CD4-positive, alpha-beta T cell treated with Interleukin-10 for 1 hour (primary cell): ENCODE measurements around the gene COASY.

Experiments used
- DNase-seq: peaks from one replicate; pipeline ENCODE4 v3.0.0-alpha.2; 2020

COASY gene

GRCh38 chr17:42561897-42562387 is at the start of gene COASY:
Gene COASY, plus strand, starts transcription at chr17:42562148. Its CDS starts 475 bp downstream, at chr17:42562623.
- DNase-seq, result peak; percentile 95

DNA sequence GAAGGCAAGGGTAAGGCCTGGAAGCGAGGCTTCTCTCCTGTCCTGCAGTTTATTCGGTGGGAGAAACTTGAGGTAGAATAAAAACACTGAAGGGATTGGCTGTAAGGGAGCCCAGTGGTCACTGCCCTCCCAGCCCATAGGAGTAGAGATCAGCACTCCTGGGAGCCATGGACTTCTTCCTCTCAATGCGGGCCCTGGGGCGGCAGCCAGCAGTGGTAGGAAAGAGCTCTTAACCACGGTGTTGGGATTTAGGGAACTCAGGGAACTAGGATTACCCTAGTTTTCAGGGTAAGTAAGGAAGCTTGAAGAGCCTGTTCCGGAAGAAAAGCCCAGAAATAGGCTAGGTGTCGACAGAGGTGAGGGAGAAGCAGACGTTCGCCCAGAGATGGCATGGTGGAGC is 49.7 kb upstream of the COASY start:
- DNase-seq, result no peak

GRCh38 chr17:42512733-42513251 is 49.2 kb upstream of the COASY start:
- DNase-seq, result no peak

- DNase-seq, result no peak
These were observed 48.3 kb upstream of the COASY start for GRCh38 chr17:42513686-42514085.

DNA sequence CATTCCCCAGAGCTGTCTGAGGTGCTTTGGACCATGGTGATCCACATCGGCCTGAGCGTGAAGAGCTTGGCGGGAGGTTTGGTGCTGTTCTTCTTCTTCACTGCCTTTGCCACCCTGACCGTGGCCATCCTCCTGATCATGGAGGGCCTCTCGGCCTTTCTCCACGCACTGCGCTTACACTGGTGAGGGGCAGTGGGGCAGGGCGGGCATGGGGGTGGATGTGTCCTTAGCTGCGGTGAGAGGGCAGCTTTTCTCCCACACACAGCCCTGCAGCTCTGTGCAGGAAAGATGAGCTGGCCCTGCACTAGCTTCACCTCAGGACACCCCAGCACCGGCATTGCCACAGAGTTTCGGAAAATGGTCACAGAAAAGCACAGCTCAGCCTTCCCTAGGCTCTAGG is 47.7 kb upstream of the COASY start:
- DNase-seq, result no peak

- no peak for DNase-seq
These were observed 47.1 kb upstream of the COASY start for GRCh38 chr17:42514867-42515266.

DNA sequence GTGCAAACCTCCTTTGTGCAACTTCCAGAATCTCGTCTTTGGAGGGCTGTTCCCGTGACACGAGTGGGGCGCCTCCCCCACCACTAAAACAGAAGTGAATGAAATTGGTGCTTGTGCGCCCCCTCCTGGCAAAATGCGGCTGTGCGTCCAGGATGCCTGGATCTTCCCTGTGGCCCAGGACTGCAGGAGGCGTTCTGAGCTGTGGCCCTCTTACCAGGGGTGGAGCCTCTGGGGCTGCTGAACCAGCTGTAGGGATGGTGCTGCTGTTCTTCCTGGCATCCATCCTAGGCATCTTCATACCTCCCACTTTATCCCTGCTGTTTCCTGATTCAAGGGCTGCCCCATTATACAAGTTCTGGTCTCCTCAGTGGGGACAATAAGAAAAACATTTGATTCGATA is 44.4 kb upstream of the COASY start:
- peak; percentile 84 for DNase-seq

GRCh38 chr17:42518046-42518754 is 43.7 kb upstream of the COASY start:
- no peak for DNase-seq

DNA sequence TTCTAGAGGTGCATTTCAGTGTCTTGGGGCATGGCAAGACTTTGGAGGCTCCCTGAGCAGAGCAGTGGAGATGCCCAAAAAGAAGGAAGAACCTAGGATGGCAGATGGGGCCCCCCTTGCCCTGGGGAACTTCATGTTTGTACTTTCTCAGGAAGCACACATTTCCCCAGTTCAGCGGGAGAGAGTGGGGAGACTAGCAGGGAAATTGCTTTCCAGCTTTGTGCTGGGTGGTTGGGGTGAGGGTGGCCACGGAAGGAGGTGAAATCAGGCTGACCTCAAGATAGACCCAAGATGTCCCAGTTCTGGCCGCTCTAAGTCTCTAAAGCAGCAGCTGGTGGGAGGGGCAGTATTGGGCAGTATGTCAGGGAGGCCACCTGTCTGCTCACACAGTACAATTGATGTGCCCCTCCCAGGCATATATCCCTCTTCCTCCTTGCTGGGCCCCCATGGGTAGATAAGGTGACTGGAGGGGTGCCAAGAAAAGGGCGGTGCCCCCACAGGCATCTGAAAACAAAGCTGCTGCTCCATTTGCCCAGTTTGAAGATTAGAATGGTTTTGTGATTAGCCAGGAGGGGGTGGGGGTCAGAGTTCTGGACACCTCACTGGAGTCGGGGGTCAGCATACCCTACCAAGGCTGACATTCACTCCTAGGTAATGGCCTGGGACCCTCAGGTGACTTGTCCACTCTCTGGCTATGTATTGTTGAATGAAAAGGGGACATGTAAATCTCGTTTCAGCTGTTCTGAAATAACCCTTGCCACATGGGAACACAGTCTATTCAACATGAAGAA is 43.0 kb upstream of the COASY start:
- no peak for DNase-seq

- DNase-seq, result no peak
These were observed 42.1 kb upstream of the COASY start for GRCh38 chr17:42519546-42520491.

DNA sequence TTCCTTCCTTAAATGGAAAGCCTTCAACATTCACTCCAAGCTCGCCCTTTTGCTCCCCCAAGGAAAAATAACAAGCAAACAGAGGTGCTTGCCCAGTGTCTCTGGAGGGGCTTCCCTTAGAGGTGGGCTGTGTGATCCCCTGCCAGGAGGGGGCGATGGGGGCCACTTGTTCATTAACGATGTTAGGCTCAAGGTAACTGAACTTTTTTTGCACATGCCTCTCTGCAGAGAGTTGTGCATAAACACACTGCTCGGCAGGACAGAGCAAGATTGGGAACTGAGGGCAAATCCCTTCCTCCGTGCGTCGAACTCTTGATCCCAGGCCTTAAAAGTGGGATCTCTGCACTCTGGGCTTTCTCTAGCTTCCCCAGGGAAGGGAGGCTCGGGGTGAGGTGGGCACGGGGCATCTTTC is 41.4 kb upstream of the COASY start:
- DNase-seq, result peak; percentile 19

DNA sequence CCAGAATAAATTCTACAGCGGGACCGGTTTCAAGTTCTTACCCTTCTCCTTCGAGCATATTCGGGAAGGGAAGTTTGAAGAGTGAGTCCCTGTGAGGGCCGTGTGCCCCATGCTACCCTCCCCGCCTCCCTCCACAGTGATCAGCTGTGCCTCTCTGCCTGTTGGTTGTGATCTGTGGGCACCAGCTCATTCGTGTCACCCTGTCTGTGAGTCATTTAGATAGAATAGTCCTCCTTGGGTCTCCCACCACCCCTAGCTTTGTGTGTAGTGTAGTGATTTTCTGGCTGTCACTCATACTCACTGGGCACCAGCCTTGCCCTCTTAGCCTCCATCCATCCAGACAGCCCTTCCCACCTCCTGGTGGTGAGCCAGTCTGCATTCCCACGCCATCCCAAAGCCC is 40.9 kb upstream of the COASY start:
- DNase-seq, result no peak

- no peak for DNase-seq
These were observed 40.2 kb upstream of the COASY start for GRCh38 chr17:42521666-42522262.

- no peak for DNase-seq
These were observed 39.6 kb upstream of the COASY start for GRCh38 chr17:42522263-42522790.

DNA sequence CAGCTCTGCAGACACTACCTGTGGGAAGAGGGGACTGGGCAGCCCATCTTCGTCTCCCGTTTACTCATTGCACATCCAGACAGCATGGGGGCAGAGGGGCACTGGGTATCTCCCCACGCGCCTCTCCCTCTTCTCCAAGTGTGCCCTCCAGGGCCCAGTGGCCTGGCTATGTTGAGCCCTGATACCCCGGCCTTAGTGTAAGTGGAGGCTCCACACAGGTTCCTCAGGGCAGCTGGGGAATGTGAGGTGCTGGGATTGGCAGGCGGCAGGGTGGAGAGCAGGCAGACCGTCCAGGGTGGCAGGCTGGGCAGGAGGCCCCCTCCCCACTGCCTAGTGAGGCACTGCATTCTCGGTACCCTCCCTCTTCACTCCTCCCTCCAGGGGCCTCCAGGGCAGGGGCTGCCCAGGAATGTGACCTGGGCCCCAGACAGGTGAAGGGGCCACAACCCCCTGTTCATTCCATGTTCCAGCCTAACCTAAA is 39.1 kb upstream of the COASY start:
- no peak for DNase-seq

DNA sequence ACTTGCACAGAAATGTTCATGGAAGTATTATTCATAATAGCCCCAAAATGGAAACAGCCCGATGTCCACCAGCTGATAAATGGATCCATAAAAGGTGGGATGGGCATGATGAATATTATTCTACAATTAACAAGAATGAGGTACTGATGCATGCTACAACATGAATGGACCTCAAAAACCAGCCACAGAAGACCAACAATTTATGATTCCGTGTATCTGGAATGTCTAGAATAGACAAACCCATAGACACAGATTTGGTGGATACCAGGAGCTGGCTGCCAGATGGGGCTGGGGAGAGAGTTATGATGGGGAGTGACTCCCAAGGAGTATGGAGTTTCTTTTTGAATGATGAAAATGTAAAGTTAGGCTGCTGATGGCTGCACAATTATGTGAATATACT is 36.7 kb upstream of the COASY start:
- DNase-seq, result no peak

GRCh38 chr17:42526031-42526444 is 35.9 kb upstream of the COASY start:
- DNase-seq, result no peak

- DNase-seq, result no peak
These were observed 34.0 kb upstream of the COASY start for GRCh38 chr17:42527932-42528331.

DNA sequence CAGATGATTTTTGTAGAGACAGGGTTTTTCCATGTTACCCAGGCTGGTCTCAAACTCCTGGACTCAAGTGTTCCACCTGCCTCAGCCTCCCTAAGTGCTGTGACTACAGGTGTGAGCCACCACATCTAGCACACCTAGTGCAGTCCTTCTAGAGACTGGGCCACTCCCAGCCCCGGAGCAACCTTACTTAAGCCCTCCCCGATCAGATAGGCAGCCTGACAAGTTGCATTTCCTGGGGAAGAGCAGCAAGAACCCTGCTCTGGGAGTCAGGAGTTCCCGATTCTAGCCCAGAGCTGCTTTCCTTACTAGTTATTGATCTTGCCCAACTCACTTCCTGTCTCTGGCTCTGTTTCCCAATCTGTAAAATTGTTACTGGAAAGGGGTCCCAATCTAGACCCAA is 32.9 kb upstream of the COASY start:
- DNase-seq, result no peak

DNA sequence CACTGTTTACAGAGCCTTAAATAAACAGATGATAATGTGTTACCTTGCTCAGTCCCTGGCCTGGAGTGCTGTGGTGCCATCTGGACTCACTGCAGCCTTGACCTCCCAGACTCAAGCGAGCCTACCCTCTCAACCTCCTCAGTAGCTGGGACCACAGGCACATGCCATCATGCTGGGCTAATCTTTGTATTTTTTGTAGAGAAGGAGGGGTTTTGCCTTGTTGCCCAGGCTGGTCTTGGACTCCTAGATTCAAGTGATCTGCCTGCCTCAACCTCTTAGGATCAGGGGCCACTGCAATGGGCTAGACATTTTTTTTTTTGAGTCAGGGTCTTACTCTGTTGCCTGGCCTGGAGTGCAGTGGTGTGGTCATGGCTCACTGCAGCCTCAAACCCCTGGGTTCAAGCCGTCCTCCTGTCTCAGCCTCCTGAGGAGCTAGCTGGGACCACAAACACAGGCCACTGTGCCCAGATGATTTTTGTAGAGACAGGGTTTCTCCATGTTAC is 30.9 kb upstream of the COASY start:
- no peak for DNase-seq

DNA sequence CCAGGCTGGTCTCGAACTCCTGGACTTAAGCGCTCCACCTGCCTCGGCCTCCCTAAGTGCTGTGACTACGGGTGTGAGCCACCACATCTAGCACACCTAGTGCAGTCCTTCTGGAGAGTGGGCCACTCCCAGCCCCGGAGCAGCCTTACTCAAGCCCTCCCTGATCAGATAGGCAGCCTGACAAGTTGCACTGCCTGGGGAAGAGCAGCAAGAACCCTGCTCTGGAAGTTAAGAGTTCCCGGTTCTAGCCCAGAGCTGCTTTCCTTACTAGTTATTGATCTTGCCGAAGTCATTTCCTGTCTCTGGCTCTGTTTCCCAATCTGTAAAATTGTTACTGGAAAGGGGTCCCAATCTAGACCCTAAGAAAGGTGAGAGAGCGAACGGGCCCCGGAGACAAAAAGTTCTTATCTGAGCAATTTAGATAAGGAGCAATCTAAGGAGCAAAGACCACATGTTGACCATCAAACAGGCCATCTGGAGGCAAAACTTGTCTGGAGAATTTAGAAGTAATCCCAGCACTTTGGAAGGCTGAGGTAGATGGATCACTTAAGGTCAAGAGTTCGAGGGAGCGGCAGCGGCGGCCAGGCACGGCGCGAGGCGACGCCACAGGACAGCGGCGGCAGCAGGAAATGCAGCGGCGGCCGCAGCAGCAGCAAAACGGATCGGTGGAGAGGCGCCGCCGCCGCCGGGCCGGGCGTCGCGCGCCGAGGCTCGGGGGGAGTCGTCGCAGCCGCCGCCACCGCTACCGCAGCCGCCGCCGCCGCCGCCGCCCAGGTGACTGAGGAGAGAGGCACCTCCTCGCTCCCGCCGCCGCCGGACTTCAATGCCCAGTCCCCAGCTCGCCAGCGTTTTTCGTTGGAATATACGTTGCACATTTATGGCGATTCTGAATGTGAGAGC is 30.2 kb upstream of the COASY start:
- peak; percentile 62 for DNase-seq
